HepG2 (cell line): ENCODE data around the gene DNAAF1. TPM values are rescaled to one million over a fixed set of nuclear protein-coding genes. Genes with fewer than 3 reads are reported as not detected.

Source experiments
- CBX5 ChIP-seq: sonication (generic); formaldehyde crosslinking; IDR thresholded peaks from 2 replicates; pipeline ENCODE4 v1.4.0; 2020; ENCODE audit warnings: missing genetic modification reagents, borderline replicate concordance
- MAFG ChIP-seq: sonication (generic); formaldehyde crosslinking; IDR thresholded peaks from 2 replicates; pipeline ENCODE4 v1.5.1; 2020; ENCODE audit warnings: mild to moderate bottlenecking, missing genetic modification reagents
- MLLT10 ChIP-seq: sonication (generic); formaldehyde crosslinking; IDR thresholded peaks from 2 replicates; pipeline ENCODE4 v1.4.0; 2020; ENCODE audit warnings: missing genetic modification reagents
- NR2F2 ChIP-seq: IDR thresholded peaks from 2 replicates; pipeline ENCODE4 v1.6.1; 2012; ENCODE audit warnings: low read depth, inconsistent platforms, borderline replicate concordance
- SNAPC2 ChIP-seq: sonication (generic); formaldehyde crosslinking; IDR thresholded peaks from 2 replicates; pipeline ENCODE4 v1.8.1; 2022; ENCODE audit warnings: mild to moderate bottlenecking, missing genetic modification reagents
- SNAPC4 ChIP-seq: sonication (generic); formaldehyde crosslinking; IDR thresholded peaks from 2 replicates; pipeline ENCODE4 v1.4.0; 2020; ENCODE audit warnings: mild to moderate bottlenecking, missing genetic modification reagents
- TARDBP ChIP-seq: sonication (generic); formaldehyde crosslinking; IDR thresholded peaks from 2 replicates; pipeline ENCODE4 v1.8.0; 2022; ENCODE audit warnings: mild to moderate bottlenecking, missing genetic modification reagents
- TEAD2 ChIP-seq: sonication (generic); formaldehyde crosslinking; IDR thresholded peaks from 2 replicates; pipeline ENCODE4 v1.9.0; 2021; ENCODE audit warnings: missing genetic modification reagents
- TGIF2 ChIP-seq: IDR thresholded peaks from 2 replicates; pipeline ENCODE4 v1.6.1; 2016; ENCODE audit warnings: control low read depth, missing compliant biosample characterization
- U2AF2 ChIP-seq: fragments of 200-400 bp; formaldehyde crosslinking; IDR thresholded peaks from 2 replicates; pipeline ENCODE4 v1.6.1; 2017; ENCODE audit warnings: low read depth, mild to moderate bottlenecking, low read length
- ZKSCAN1 ChIP-seq: fragments of 150-350 bp; IDR thresholded peaks from 2 replicates; pipeline ENCODE4 v1.6.1; 2014; ENCODE audit warnings: low read length
- ZNF225 ChIP-seq: sonication (generic); formaldehyde crosslinking; IDR thresholded peaks from 2 replicates; pipeline ENCODE4 v1.4.0; 2020; ENCODE audit warnings: mild to moderate bottlenecking, missing genetic modification reagents
- ZNF614 ChIP-seq: IDR thresholded peaks from 2 replicates; pipeline ENCODE4 v1.6.1; 2018; ENCODE audit warnings: missing biosample characterization, missing genetic modification reagents, inconsistent platforms, borderline replicate concordance
- polyA plus RNA-seq, 8 experiments: library from polyadenylated mRNA; depleted of rRNA in 3 of 8; stranded (reverse) in 7 of 8; unstranded in 1 of 8; fragments of >200 nt; fragmentation: Illumina TruSeq in 4 of 8; extraction: Trizol in 4 of 8; gene quantifications; 2 replicates each; pipeline versions ENCODE4 v1.2.1 to v1.2.3, GENCODE V29; 2011 to 2016; ENCODE audit warnings: low read depth in 4 of 8, missing spikeins in 1 of 8, mixed read lengths in 1 of 8; ENCODE audit not compliant: insufficient read depth in 1 of 8
- total RNA-seq, 5 experiments: library from RNA; depleted of rRNA; stranded (reverse); fragments of >200 nt; fragmentation: Illumina TruSeq; extraction: Trizol; gene quantifications; 2 replicates each; pipeline ENCODE4 v1.2.3, GENCODE V29; 2016; ENCODE audit warnings: low read depth in 1 of 5
- TF ChIP-seq, protein P1 (sequence below): sonication (generic); formaldehyde crosslinking; IDR thresholded peaks from 2 replicates; pipeline ENCODE4 v1.5.0; 2020; ENCODE audit warnings: missing genetic modification reagents
- TF ChIP-seq, protein P2 (sequence below): sonication (generic); formaldehyde crosslinking; IDR thresholded peaks from 2 replicates; pipeline ENCODE4 v1.5.0; 2020; ENCODE audit warnings: missing genetic modification reagents
- TF ChIP-seq, protein P3 (sequence below): sonication (generic); formaldehyde crosslinking; IDR thresholded peaks from 2 replicates; pipeline ENCODE4 v1.5.1; 2020; ENCODE audit warnings: mild to moderate bottlenecking, missing genetic modification reagents, moderate library complexity
- TF ChIP-seq, protein P4 (sequence below): sonication (generic); formaldehyde crosslinking; IDR thresholded peaks from 2 replicates; pipeline ENCODE4 v1.9.0; 2021; ENCODE audit warnings: missing genetic modification reagents, borderline replicate concordance

DNAAF1 gene
- total and polyA plus RNA-seq, 2 of the 13 experiments (the other 11 are each of a cell fraction or from before 2014, with no cell fraction given) = 0.04 TPM; not detected in 1

GRCh38 chr16:84138824-84139627 is 6.1 kb upstream of the DNAAF1 start (continued):
- TF ChIP-seq SNAPC4 (CRISPR knock-in tag) (no peak), MAFG (CRISPR knock-in tag) (no peak), TGIF2 (CRISPR knock-in tag) (peak; percentile 44; the same call in 1 of the 2 replicates), TEAD2 (no peak), ZNF225 (CRISPR knock-in tag) (no peak), U2AF2 (no peak), NR2F2 (peak; percentile 88), ZKSCAN1 (no peak), CBX5 (CRISPR knock-in tag) (peak; percentile 20; the same call in 1 of the 2 replicates), ZNF614 (CRISPR knock-in tag) (no peak; the same call in 1 of the 2 replicates), SNAPC2 (CRISPR knock-in tag) (0 out of 2 replicates have a peak, but pooled peaks have one; percentile 33), TARDBP (CRISPR knock-in tag) (peak; percentile 78), MLLT10 (CRISPR knock-in tag) (no peak)
- TF ChIP-seq, protein P1, sequence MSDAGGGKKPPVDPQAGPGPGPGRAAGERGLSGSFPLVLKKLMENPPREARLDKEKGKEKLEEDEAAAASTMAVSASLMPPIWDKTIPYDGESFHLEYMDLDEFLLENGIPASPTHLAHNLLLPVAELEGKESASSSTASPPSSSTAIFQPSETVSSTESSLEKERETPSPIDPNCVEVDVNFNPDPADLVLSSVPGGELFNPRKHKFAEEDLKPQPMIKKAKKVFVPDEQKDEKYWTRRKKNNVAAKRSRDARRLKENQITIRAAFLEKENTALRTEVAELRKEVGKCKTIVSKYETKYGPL (CRISPR knock-in tag) = no peak
- TF ChIP-seq, protein P2, sequence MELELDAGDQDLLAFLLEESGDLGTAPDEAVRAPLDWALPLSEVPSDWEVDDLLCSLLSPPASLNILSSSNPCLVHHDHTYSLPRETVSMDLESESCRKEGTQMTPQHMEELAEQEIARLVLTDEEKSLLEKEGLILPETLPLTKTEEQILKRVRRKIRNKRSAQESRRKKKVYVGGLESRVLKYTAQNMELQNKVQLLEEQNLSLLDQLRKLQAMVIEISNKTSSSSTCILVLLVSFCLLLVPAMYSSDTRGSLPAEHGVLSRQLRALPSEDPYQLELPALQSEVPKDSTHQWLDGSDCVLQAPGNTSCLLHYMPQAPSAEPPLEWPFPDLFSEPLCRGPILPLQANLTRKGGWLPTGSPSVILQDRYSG (CRISPR knock-in tag) = no peak
- TF ChIP-seq, protein P3, sequence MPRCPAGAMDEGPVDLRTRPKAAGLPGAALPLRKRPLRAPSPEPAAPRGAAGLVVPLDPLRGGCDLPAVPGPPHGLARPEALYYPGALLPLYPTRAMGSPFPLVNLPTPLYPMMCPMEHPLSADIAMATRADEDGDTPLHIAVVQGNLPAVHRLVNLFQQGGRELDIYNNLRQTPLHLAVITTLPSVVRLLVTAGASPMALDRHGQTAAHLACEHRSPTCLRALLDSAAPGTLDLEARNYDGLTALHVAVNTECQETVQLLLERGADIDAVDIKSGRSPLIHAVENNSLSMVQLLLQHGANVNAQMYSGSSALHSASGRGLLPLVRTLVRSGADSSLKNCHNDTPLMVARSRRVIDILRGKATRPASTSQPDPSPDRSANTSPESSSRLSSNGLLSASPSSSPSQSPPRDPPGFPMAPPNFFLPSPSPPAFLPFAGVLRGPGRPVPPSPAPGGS (CRISPR knock-in tag) = peak; percentile 61; the same call in 1 of the 2 replicates
- TF ChIP-seq, protein P4, sequence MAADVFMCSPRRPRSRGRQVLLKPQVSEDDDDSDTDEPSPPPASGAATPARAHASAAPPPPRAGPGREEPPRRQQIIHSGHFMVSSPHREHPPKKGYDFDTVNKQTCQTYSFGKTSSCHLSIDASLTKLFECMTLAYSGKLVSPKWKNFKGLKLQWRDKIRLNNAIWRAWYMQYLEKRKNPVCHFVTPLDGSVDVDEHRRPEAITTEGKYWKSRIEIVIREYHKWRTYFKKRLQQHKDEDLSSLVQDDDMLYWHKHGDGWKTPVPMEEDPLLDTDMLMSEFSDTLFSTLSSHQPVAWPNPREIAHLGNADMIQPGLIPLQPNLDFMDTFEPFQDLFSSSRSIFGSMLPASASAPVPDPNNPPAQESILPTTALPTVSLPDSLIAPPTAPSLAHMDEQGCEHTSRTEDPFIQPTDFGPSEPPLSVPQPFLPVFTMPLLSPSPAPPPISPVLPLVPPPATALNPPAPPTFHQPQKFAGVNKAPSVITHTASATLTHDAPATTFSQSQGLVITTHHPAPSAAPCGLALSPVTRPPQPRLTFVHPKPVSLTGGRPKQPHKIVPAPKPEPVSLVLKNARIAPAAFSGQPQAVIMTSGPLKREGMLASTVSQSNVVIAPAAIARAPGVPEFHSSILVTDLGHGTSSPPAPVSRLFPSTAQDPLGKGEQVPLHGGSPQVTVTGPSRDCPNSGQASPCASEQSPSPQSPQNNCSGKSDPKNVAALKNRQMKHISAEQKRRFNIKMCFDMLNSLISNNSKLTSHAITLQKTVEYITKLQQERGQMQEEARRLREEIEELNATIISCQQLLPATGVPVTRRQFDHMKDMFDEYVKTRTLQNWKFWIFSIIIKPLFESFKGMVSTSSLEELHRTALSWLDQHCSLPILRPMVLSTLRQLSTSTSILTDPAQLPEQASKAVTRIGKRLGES (CRISPR knock-in tag) = no peak
